H1 (cell line): ENCODE measurements around the gene SCN1B.

Experiments
- EP300 ChIP-seq, 2 experiments: IDR thresholded peaks; 1 replicate in 1 of 2; 2 replicates in 1 of 2; pipeline ENCODE4 v1.6.1; 2011 to 2012; ENCODE audit warnings: low read depth in 2 of 2, low read length in 2 of 2, mild to moderate bottlenecking in 2 of 2, borderline replicate concordance in 1 of 2, inconsistent platforms in 1 of 2, moderate library complexity in 1 of 2
- EZH2 ChIP-seq: fragments of 200-600 bp; sonication (generic); IDR thresholded peaks from 2 replicates; pipeline ENCODE4 v1.7.1; 2012; ENCODE audit warnings: low read depth, mild to moderate bottlenecking, moderate library complexity, low read length, inconsistent platforms; ENCODE audit not compliant: severe bottlenecking
- JUND ChIP-seq: IDR thresholded peaks from 2 replicates; pipeline ENCODE4 v1.6.1; 2011; ENCODE audit warnings: mild to moderate bottlenecking, improper control_type of control experiment, low read length
- POLR2A ChIP-seq, 2 experiments: IDR thresholded peaks; 1 replicate in 1 of 2; 2 replicates in 1 of 2; pipeline ENCODE4 v1.6.1; 2011; ENCODE audit warnings: low read depth in 2 of 2, low read length in 2 of 2, mild to moderate bottlenecking in 2 of 2; ENCODE audit errors: control extremely low read depth in 1 of 2
- POLR2AphosphoS5 ChIP-seq: IDR thresholded peaks from 2 replicates; pipeline ENCODE4 v1.6.1; 2011; ENCODE audit warnings: low read depth, low read length
- RAD21 ChIP-seq, 2 experiments: IDR thresholded peaks in 1 of 2; conservative IDR thresholded peaks in 1 of 2; 2 replicates each; pipeline ENCODE4 v1.6.1; 2011; ENCODE audit warnings: low read depth in 2 of 2, low read length in 2 of 2, improper control_type of control experiment in 1 of 2, inconsistent platforms in 1 of 2, mild to moderate bottlenecking in 1 of 2, moderate library complexity in 1 of 2
- TEAD4 ChIP-seq: IDR thresholded peaks from 2 replicates; pipeline ENCODE4 v1.6.1; 2012; ENCODE audit warnings: low read depth, low read length, inconsistent platforms, mixed read lengths
- YY1 ChIP-seq: IDR thresholded peaks from 2 replicates; pipeline ENCODE4 v1.6.1; 2011; ENCODE audit warnings: low read depth, mild to moderate bottlenecking, low read length
- TF ChIP-seq, protein P1 (sequence below): fragments of 300-600 bp; sonication (generic); IDR thresholded peaks from 2 replicates; pipeline ENCODE4 v1.7.1; 2012; ENCODE audit warnings: low read length, moderate library complexity, mild to moderate bottlenecking, inconsistent platforms; ENCODE audit not compliant: insufficient replicate concordance
- TF ChIP-seq, protein P2 (sequence below): IDR thresholded peaks from 2 replicates; pipeline ENCODE4 v1.6.1; 2011; ENCODE audit warnings: low read length, improper control_type of control experiment

DNA sequence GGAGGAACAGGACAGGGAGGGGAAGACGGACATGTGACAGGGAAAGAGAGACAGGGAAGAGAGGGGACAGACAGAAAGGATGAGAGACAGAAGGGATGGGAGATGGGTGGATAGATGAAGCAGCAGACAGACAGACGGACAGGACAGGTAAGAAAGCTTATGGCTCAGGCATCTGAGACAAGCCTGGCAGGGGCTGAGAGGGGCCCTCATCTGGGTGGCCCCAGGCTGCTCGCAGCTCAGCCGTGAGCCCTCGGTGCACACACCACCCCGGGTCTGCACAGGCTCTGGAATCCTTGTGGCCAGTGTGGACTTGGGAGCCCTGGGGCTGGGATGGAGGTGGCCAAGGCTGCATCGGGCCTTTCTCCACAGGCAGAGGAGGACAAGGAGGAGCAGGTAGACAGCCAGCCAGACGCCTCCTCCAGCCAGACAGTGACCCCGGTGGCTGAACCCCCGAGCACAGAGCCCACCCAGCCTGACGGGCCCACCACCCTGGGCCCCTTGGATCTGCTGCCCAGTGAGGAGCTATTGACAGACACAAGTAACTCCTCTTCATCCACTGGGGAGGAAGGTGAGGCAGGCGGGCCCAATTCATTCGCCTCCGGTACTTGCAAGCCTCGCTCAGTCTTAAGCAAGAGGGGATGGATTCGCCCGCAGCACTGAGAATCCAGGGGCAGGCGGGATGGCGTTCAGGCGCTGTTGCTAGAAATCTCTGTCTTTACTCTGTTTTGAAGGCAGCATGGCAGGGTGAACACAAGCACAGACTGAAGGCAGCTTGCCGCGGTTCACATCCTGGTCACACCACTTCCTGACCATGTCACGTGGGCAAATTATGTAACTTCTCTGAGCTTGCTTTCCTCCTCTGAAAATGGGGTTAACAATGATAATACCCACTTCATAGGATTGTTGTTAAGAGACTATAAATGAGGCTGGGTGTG lies 16.2 kb upstream of the SCN1B start:
- TF ChIP-seq POLR2A (IDR thresholded peaks at IDR 0.05; ENCODE audit: control extremely low read depth in 1 of 2, low read depth in 2 of 2, low read length in 2 of 2) (no peak; a peak in 1 of 3 replicates), POLR2AphosphoS5 (no peak; the same call in 1 of the 2 replicates), TEAD4 (no peak), RAD21 (IDR thresholded peaks at IDR 0.05 in 1 of 2, conservative IDR thresholded peaks at IDR 0.05 in 1 of 2; ENCODE audit: low read depth in 2 of 2, low read length in 2 of 2) (no peak), YY1 (no peak), EP300 (IDR thresholded peaks at IDR 0.05; ENCODE audit: borderline replicate concordance in 1 of 2, low read depth in 2 of 2, low read length in 2 of 2) (no peak), JUND (no peak), EZH2 (no peak)
- TF ChIP-seq, protein P1, sequence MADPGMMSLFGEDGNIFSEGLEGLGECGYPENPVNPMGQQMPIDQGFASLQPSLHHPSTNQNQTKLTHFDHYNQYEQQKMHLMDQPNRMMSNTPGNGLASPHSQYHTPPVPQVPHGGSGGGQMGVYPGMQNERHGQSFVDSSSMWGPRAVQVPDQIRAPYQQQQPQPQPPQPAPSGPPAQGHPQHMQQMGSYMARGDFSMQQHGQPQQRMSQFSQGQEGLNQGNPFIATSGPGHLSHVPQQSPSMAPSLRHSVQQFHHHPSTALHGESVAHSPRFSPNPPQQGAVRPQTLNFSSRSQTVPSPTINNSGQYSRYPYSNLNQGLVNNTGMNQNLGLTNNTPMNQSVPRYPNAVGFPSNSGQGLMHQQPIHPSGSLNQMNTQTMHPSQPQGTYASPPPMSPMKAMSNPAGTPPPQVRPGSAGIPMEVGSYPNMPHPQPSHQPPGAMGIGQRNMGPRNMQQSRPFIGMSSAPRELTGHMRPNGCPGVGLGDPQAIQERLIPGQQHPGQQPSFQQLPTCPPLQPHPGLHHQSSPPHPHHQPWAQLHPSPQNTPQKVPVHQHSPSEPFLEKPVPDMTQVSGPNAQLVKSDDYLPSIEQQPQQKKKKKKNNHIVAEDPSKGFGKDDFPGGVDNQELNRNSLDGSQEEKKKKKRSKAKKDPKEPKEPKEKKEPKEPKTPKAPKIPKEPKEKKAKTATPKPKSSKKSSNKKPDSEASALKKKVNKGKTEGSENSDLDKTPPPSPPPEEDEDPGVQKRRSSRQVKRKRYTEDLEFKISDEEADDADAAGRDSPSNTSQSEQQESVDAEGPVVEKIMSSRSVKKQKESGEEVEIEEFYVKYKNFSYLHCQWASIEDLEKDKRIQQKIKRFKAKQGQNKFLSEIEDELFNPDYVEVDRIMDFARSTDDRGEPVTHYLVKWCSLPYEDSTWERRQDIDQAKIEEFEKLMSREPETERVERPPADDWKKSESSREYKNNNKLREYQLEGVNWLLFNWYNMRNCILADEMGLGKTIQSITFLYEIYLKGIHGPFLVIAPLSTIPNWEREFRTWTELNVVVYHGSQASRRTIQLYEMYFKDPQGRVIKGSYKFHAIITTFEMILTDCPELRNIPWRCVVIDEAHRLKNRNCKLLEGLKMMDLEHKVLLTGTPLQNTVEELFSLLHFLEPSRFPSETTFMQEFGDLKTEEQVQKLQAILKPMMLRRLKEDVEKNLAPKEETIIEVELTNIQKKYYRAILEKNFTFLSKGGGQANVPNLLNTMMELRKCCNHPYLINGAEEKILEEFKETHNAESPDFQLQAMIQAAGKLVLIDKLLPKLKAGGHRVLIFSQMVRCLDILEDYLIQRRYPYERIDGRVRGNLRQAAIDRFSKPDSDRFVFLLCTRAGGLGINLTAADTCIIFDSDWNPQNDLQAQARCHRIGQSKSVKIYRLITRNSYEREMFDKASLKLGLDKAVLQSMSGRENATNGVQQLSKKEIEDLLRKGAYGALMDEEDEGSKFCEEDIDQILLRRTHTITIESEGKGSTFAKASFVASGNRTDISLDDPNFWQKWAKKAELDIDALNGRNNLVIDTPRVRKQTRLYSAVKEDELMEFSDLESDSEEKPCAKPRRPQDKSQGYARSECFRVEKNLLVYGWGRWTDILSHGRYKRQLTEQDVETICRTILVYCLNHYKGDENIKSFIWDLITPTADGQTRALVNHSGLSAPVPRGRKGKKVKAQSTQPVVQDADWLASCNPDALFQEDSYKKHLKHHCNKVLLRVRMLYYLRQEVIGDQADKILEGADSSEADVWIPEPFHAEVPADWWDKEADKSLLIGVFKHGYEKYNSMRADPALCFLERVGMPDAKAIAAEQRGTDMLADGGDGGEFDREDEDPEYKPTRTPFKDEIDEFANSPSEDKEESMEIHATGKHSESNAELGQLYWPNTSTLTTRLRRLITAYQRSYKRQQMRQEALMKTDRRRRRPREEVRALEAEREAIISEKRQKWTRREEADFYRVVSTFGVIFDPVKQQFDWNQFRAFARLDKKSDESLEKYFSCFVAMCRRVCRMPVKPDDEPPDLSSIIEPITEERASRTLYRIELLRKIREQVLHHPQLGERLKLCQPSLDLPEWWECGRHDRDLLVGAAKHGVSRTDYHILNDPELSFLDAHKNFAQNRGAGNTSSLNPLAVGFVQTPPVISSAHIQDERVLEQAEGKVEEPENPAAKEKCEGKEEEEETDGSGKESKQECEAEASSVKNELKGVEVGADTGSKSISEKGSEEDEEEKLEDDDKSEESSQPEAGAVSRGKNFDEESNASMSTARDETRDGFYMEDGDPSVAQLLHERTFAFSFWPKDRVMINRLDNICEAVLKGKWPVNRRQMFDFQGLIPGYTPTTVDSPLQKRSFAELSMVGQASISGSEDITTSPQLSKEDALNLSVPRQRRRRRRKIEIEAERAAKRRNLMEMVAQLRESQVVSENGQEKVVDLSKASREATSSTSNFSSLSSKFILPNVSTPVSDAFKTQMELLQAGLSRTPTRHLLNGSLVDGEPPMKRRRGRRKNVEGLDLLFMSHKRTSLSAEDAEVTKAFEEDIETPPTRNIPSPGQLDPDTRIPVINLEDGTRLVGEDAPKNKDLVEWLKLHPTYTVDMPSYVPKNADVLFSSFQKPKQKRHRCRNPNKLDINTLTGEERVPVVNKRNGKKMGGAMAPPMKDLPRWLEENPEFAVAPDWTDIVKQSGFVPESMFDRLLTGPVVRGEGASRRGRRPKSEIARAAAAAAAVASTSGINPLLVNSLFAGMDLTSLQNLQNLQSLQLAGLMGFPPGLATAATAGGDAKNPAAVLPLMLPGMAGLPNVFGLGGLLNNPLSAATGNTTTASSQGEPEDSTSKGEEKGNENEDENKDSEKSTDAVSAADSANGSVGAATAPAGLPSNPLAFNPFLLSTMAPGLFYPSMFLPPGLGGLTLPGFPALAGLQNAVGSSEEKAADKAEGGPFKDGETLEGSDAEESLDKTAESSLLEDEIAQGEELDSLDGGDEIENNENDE, result no peak
- TF ChIP-seq, protein P2, sequence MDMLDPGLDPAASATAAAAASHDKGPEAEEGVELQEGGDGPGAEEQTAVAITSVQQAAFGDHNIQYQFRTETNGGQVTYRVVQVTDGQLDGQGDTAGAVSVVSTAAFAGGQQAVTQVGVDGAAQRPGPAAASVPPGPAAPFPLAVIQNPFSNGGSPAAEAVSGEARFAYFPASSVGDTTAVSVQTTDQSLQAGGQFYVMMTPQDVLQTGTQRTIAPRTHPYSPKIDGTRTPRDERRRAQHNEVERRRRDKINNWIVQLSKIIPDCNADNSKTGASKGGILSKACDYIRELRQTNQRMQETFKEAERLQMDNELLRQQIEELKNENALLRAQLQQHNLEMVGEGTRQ, result no peak
